Loucy (cell line): Measurements from ENCODE around the gene EXOC8.

Experiments used
- H2AFZ ChIP-seq: fragments of 200-600 bp; sonication (generic); 2 replicates; pipeline ENCODE4 v1.6.0; 2016; ENCODE audit warnings: antibody characterized with exemption, mild to moderate bottlenecking, low read length, moderate library complexity
- H3F3A ChIP-seq: fragments of 200-600 bp; 2 replicates; pipeline ENCODE4 v1.6.0; 2016; ENCODE audit warnings: antibody characterized with exemption, low read depth, mild to moderate bottlenecking
- H3K27me3 ChIP-seq: fragments of 200-600 bp; sonication (generic); 2 replicates; pipeline ENCODE4 v1.6.1; 2014; ENCODE audit warnings: low read length, mild to moderate bottlenecking; ENCODE audit not compliant: insufficient read depth, poor library complexity, severe bottlenecking
- H3K36me3 ChIP-seq: fragments of 200-600 bp; sonication (generic); 2 replicates; pipeline ENCODE4 v1.6.1; 2016; ENCODE audit warnings: low read length; ENCODE audit not compliant: insufficient read depth
- H3K4me1 ChIP-seq: fragments of 200-600 bp; sonication (generic); 2 replicates; pipeline ENCODE4 v1.5.1; 2014; ENCODE audit warnings: low read length, mild to moderate bottlenecking; ENCODE audit not compliant: insufficient read depth, poor library complexity, severe bottlenecking
- H3K4me2 ChIP-seq: fragments of 200-600 bp; sonication (generic); 2 replicates; pipeline ENCODE4 v1.6.0; 2014; ENCODE audit warnings: antibody characterized with exemption, low read length, low read depth, mild to moderate bottlenecking; ENCODE audit not compliant: poor library complexity, severe bottlenecking
- H3K4me3 ChIP-seq: fragments of 200-600 bp; sonication (generic); 2 replicates; pipeline ENCODE4 v1.5.1; 2014; ENCODE audit warnings: low read length, mild to moderate bottlenecking, mixed read lengths; ENCODE audit not compliant: poor library complexity, severe bottlenecking
- H3K79me2 ChIP-seq: fragments of 200-600 bp; sonication (generic); 2 replicates; pipeline ENCODE4 v1.6.1; 2014; ENCODE audit warnings: low read length; ENCODE audit not compliant: insufficient read depth
- H3K9ac ChIP-seq: fragments of 200-600 bp; sonication (generic); 2 replicates; pipeline ENCODE4 v1.6.0; 2014; ENCODE audit warnings: mild to moderate bottlenecking, low read depth, low read length, moderate library complexity; ENCODE audit not compliant: poor library complexity, severe bottlenecking
- H3K9me2 ChIP-seq: fragments of 200-600 bp; sonication (generic); replicated peaks from 2 replicates; pipeline ENCODE4 v1.6.1; 2016; ENCODE audit warnings: low read depth, low read length, mixed read lengths
- H3K9me3 ChIP-seq: fragments of 200-600 bp; sonication (generic); 2 replicates; pipeline ENCODE4 v1.6.1; 2014; ENCODE audit warnings: mild to moderate bottlenecking, antibody characterized with exemption, low read length, low read depth; ENCODE audit not compliant: insufficient read depth
- H4K20me1 ChIP-seq: fragments of 200-600 bp; sonication (generic); 2 replicates; pipeline ENCODE4 v1.6.0; 2014; ENCODE audit warnings: antibody characterized with exemption, low read length, mild to moderate bottlenecking; ENCODE audit not compliant: insufficient read depth, poor library complexity, severe bottlenecking
- EZH2phosphoT487 ChIP-seq: fragments of 200-600 bp; IDR thresholded peaks from 2 replicates; pipeline ENCODE4 v1.6.1; 2018; ENCODE audit warnings: antibody characterized with exemption, mild to moderate bottlenecking, moderate library complexity, borderline replicate concordance
- TF ChIP-seq, protein P1 (sequence below): fragments of 200-600 bp; sonication (generic); conservative IDR thresholded peaks from 2 replicates; pipeline ENCODE4 v1.5.1; 2014; ENCODE audit warnings: mild to moderate bottlenecking, antibody characterized with exemption, low read length

The EXOC8 gene

GRCh38 chr1:231317306-231318014 is 20.2 kb downstream of the EXOC8 start:
- no peak overlapping the region for H2AFZ ChIP-seq
- H3K4me3 ChIP-seq: no peak overlapping the region
- no peaks in the 10 kb centered on the region for H4K20me1 ChIP-seq
- H3K27me3 ChIP-seq: no peaks in the 10 kb centered on the region
- no peak for TF ChIP-seq EZH2phosphoT487
- TF ChIP-seq, protein P1, sequence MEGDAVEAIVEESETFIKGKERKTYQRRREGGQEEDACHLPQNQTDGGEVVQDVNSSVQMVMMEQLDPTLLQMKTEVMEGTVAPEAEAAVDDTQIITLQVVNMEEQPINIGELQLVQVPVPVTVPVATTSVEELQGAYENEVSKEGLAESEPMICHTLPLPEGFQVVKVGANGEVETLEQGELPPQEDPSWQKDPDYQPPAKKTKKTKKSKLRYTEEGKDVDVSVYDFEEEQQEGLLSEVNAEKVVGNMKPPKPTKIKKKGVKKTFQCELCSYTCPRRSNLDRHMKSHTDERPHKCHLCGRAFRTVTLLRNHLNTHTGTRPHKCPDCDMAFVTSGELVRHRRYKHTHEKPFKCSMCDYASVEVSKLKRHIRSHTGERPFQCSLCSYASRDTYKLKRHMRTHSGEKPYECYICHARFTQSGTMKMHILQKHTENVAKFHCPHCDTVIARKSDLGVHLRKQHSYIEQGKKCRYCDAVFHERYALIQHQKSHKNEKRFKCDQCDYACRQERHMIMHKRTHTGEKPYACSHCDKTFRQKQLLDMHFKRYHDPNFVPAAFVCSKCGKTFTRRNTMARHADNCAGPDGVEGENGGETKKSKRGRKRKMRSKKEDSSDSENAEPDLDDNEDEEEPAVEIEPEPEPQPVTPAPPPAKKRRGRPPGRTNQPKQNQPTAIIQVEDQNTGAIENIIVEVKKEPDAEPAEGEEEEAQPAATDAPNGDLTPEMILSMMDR: no peak
- H3K36me3 ChIP-seq: no peaks in the 10 kb centered on the region
- H3K79me2 ChIP-seq: no peaks in the 10 kb centered on the region
- H3K9ac ChIP-seq: no peak overlapping the region
- no peaks in the 10 kb centered on the region for H3K9me2 ChIP-seq
- no peaks in the 10 kb centered on the region for H3K9me3 ChIP-seq
- H3F3A ChIP-seq: no peaks in the 10 kb centered on the region
- no peak overlapping the region for H3K4me2 ChIP-seq
- H3K4me1 ChIP-seq: no peaks in the 10 kb centered on the region

GRCh38 chr1:231315887-231316286 is 21.8 kb downstream of the EXOC8 start:
- no peak overlapping the region for H3K4me3 ChIP-seq
- H3K36me3 ChIP-seq: no peaks in the 10 kb centered on the region
- H3K27me3 ChIP-seq: no peaks in the 10 kb centered on the region
- H3K79me2 ChIP-seq: no peaks in the 10 kb centered on the region
- no peak for TF ChIP-seq EZH2phosphoT487
- TF ChIP-seq, protein P1: peak; percentile 78
- no peaks in the 10 kb centered on the region for H3F3A ChIP-seq
- no peaks in the 10 kb centered on the region for H4K20me1 ChIP-seq
- H3K4me1 ChIP-seq: no peaks in the 10 kb centered on the region
- no peak overlapping the region for H3K9ac ChIP-seq
- H2AFZ ChIP-seq: no peak overlapping the region
- no peaks in the 10 kb centered on the region for H3K9me2 ChIP-seq
- H3K9me3 ChIP-seq: no peaks in the 10 kb centered on the region
- H3K4me2 ChIP-seq: no peak overlapping the region

GRCh38 chr1:231313661-231314060 is 24.0 kb downstream of the EXOC8 start:
- Histone ChIP-seq H3K4me3 (no peak overlapping the region), H3K79me2 (no peaks in the 10 kb centered on the region), H4K20me1 (no peaks in the 10 kb centered on the region), H2AFZ (no peak overlapping the region), H3K9me3 (no peaks in the 10 kb centered on the region), H3K4me1 (no peaks in the 10 kb centered on the region), H3K9me2 (no peaks in the 10 kb centered on the region), H3K4me2 (no peak overlapping the region), H3F3A (no peaks in the 10 kb centered on the region), H3K9ac (no peak overlapping the region), H3K27me3 (no peaks in the 10 kb centered on the region), H3K36me3 (no peaks in the 10 kb centered on the region)
- TF ChIP-seq, protein P1: no peak
- TF ChIP-seq EZH2phosphoT487: no peak
